Lower leg skin (tissue), 4 donors: ENCODE measurements around the gene RAD51B. TPM values are rescaled to one million over a fixed set of nuclear protein-coding genes. Genes with fewer than 3 reads are reported as not detected.

ENCODE experiments used
- DNase-seq, 2 donors: peaks; one replicate each; pipeline ENCODE4 v3.0.0-alpha.2; 2019; ENCODE audit warnings: low spot score in 2 of 2
- H3K4me3 ChIP-seq: fragments of 200-600 bp; sonication (generic); 2 replicates; pipeline ENCODE4 v1.5.1; 2017; ENCODE audit warnings: mild to moderate bottlenecking, low read depth; ENCODE audit not compliant: poor library complexity, severe bottlenecking
- POLR2A ChIP-seq, 2 donors: fragments of 450-650 bp; IDR thresholded peaks; one replicate each; pipeline ENCODE4 v1.6.1; 2016 to 2017; ENCODE audit warnings: antibody characterized with exemption in 2 of 2, mild to moderate bottlenecking in 1 of 2, moderate library complexity in 1 of 2
- WGBS, 2 donors: methylation state at CpG; one replicate each; pipeline ENCODE4 v1.1.5; 2018; 5-methylcytosine and 5-hydroxymethylcytosine counted together
- intact Hi-C: fragments of 100-400 bp; cut with DNase I; formaldehyde crosslinking; loops from one replicate; pipeline ENCODE4 v1.15.0; 2023; ENCODE audit warnings: low total_unique reads
- total RNA-seq, 4 donors: library from RNA; depleted of rRNA; stranded (reverse); fragments of >200 nt; gene quantifications; one replicate each; pipeline ENCODE4 v1.1.0, GENCODE V29; 2016
- TF ChIP-seq, protein P1 (sequence below), 3 donors: fragments of 450-650 bp; IDR thresholded peaks; one replicate each; pipeline ENCODE4 v1.5.1; 2016; ENCODE audit warnings: antibody characterized with exemption in 3 of 3, mild to moderate bottlenecking in 3 of 3, moderate library complexity in 2 of 3

The RAD51B gene
- total RNA-seq, 4 donors from 2014 or later: 6.1 to 27.2 (median 13.6) TPM

GRCh38 chr14:68738559-68738958 is 919.0 kb downstream of the RAD51B start:
- TF ChIP-seq, protein P1, sequence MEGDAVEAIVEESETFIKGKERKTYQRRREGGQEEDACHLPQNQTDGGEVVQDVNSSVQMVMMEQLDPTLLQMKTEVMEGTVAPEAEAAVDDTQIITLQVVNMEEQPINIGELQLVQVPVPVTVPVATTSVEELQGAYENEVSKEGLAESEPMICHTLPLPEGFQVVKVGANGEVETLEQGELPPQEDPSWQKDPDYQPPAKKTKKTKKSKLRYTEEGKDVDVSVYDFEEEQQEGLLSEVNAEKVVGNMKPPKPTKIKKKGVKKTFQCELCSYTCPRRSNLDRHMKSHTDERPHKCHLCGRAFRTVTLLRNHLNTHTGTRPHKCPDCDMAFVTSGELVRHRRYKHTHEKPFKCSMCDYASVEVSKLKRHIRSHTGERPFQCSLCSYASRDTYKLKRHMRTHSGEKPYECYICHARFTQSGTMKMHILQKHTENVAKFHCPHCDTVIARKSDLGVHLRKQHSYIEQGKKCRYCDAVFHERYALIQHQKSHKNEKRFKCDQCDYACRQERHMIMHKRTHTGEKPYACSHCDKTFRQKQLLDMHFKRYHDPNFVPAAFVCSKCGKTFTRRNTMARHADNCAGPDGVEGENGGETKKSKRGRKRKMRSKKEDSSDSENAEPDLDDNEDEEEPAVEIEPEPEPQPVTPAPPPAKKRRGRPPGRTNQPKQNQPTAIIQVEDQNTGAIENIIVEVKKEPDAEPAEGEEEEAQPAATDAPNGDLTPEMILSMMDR (IDR thresholded peaks at IDR 0.05): no peak
- TF ChIP-seq POLR2A (IDR thresholded peaks at IDR 0.05): no peak
- intact Hi-C loops: no loop called here
- WGBS, 2 donors: 96 to 97% methylated on average over 4 of the region's 4 CpGs
- DNase-seq: no peak
- no peak overlapping the region for H3K4me3 ChIP-seq

- no peak for TF ChIP-seq POLR2A (IDR thresholded peaks at IDR 0.05)
- TF ChIP-seq, protein P1 (IDR thresholded peaks at IDR 0.05): no peak
- 98 to 99% methylated on average over 7 of the region's 7 CpGs for WGBS, 2 donors
- DNase-seq: no peak
- intact Hi-C loops: no loop called here
- H3K4me3 ChIP-seq: no peak overlapping the region
These were observed 920.1 kb downstream of the RAD51B start for GRCh38 chr14:68739701-68740100.

GRCh38 chr14:68740788-68741476 is 921.4 kb downstream of the RAD51B start:
- TF ChIP-seq, protein P1 (IDR thresholded peaks at IDR 0.05): no peak
- TF ChIP-seq POLR2A (IDR thresholded peaks at IDR 0.05): no peak
- DNase-seq: no peak
- H3K4me3 ChIP-seq: no peak overlapping the region
- 94 to 97% methylated on average over 4 of the region's 4 CpGs for WGBS, 2 donors
- intact Hi-C loops: no loop called here

DNA sequence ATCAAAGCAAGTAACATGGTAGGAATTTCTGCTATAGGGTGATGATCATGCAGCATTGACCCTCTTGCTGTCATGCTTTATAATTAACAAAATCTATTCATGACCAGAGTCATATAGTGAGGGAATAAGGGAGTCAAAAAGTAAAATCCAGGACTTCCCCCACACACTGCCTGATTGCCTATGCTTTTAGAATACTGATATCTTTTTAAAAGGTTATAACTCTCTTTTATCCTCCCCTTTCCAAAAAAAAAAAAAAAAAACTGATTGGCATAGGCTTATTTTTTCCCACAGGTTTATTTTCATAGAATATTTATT is 921.9 kb downstream of the RAD51B start:
- H3K4me3 ChIP-seq: no peak overlapping the region
- no peak for DNase-seq
- intact Hi-C loops: no loop called here
- TF ChIP-seq, protein P1 (IDR thresholded peaks at IDR 0.05): no peak
- no peak for TF ChIP-seq POLR2A (IDR thresholded peaks at IDR 0.05)

GRCh38 chr14:68741839-68742470 is 922.4 kb downstream of the RAD51B start:
- H3K4me3 ChIP-seq: no peak overlapping the region
- DNase-seq: no peak
- TF ChIP-seq POLR2A (IDR thresholded peaks at IDR 0.05): no peak
- TF ChIP-seq, protein P1 (IDR thresholded peaks at IDR 0.05): no peak
- intact Hi-C loops: no loop called here
- WGBS, 2 donors: 87 to 92% methylated on average over 6 of the region's 6 CpGs

DNA sequence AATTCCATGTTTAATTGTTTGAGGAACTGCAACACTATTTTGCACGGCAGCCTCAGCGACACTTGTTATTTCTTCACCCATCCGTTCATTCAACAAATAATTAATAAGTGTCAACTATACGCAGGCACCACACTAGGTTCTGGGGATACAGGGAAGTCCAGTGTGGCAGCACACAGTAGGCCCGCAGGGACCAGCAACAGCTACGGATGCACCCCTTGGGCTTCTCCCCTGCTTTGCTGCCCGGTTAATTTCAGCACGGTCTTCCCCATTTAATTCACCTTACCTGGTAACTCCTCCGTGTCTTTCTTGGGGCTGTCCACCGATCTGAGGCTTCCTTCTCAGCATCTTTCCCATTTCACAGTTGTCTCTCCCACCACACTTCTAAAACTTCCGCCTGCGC is 925.0 kb downstream of the RAD51B start:
- TF ChIP-seq, protein P1 (IDR thresholded peaks at IDR 0.05): no peak
- no peak for TF ChIP-seq POLR2A (IDR thresholded peaks at IDR 0.05)
- 93 to 96% methylated on average over 12 of the region's 12 CpGs for WGBS, 2 donors
- intact Hi-C loops: no loop called here

More for the DNA sequence above, 925.0 kb downstream of the RAD51B start:
- H3K4me3 ChIP-seq: no peak overlapping the region
- no peak for DNase-seq
